Airway epithelial cell (primary cell): ENCODE measurements around the gene CEP68. TPM values are rescaled to one million over a fixed set of nuclear protein-coding genes. Genes with fewer than 3 reads are reported as not detected.

Source experiments
- total RNA-seq: library from RNA; depleted of rRNA; stranded (reverse); fragments of >200 nt; gene quantifications from 2 replicates; pipeline ENCODE4 v1.2.3, GENCODE V29; 2015

Gene CEP68, protein sequence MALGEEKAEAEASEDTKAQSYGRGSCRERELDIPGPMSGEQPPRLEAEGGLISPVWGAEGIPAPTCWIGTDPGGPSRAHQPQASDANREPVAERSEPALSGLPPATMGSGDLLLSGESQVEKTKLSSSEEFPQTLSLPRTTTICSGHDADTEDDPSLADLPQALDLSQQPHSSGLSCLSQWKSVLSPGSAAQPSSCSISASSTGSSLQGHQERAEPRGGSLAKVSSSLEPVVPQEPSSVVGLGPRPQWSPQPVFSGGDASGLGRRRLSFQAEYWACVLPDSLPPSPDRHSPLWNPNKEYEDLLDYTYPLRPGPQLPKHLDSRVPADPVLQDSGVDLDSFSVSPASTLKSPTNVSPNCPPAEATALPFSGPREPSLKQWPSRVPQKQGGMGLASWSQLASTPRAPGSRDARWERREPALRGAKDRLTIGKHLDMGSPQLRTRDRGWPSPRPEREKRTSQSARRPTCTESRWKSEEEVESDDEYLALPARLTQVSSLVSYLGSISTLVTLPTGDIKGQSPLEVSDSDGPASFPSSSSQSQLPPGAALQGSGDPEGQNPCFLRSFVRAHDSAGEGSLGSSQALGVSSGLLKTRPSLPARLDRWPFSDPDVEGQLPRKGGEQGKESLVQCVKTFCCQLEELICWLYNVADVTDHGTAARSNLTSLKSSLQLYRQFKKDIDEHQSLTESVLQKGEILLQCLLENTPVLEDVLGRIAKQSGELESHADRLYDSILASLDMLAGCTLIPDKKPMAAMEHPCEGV
- total RNA-seq, result 5.2 and 6.7 TPM in 2 replicates

DNA sequence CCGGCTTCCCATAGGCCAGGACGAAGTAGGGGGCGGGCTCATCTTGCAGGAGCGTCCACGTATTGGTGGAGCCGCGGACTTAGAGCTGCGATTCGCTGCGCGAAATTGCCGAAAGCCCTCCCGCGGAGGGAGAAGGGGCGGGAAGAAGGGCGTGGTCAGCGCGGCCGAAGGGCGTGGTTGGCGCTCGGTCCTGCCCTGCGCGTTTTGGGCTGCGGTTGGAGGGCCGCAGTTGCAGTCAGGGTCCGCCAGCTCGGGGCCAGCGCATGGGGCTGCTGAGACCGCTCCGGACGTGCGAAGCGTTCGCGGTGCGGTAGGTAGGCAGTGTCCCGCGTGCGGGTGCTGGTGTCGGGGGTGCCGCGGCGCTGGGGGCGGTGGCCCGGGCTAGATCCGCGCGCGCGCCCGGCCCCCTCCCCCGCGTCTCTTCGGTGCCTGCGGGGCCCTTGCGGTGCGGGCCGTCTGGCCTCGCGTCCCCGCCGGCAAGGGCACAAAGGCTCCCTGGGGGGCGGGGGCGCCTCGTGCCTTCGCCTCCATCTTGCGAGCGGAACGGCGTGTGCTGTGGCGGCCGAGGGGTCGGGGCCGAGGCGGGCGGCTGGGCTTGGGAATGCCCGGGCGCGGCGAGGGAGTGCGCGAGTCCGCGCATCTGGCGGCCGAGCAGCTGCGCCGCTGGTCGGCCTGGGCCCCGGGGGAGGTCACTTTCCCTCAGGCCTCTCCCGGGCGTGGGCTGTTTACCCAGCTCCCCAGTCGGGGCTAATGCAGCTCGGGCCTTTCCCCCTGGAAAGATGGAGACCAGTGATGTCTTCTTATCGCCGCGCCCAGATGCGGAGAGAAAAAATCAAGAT is at the start of gene CEP68:
Gene CEP68 (plus strand): TSS at position 202 of the 839 bp plus-strand sequence. CDS start 13,029 bp downstream, outside the sequence.

DNA sequence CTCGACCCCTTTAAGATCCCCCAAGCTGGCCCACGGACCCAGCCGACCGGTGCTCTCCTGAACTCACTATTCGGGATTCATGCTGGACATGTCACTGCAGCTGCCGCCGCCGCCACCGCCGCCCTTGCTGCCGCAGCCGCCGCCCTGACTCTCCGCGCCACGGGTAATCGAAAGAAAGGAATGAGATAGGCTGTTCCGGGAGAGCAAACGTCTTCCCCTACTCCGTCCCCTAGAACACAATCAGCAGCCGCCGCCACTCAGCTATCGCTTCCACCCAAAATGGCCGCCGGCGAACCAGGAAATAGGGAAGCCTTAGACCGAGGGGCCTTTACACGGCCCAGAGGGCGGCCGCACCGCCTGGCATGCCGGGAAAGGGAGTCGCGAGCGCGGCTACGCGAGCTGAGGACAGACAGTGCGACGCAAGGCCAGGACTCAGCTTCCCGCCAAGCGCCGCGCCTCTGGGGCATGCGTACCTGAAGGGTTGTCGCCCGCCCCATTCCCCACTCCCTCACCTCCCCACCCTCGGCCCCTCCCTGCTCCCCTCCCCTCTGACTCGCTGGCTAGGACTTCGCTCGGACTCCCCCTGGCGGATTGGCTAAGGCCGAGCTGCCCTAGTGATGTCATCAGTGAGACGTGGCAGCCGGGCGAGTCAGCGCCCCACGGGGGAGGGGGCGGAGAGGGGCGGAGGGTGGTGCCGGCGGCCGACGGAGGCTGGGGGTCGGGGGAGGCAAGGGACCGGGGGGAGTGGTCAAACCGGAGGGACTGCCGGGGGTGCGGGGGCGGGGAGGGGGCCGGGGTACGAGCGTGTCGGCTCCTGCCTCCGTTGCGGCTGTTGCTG is 73.8 kb downstream of the CEP68 start, which contains the start of gene RAB1A:
Gene RAB1A (minus strand): TSS at position 281 of the 838 bp plus-strand sequence. CDS start 191 bp downstream, at position 90.

Other genes with a start within 250 kb of the CEP68 start
- 4.2 and 5.6 TPM in 2 replicates for gene SLC1A4, start 67.0 kb upstream of the CEP68 start, total RNA-seq
- 68.8 and 98.6 TPM in 2 replicates for gene RAB1A, start 73.7 kb downstream of the CEP68 start, total RNA-seq
- 81.6 and 98.0 TPM in 2 replicates for gene ACTR2, start 171.4 kb downstream of the CEP68 start, total RNA-seq